Measurements from ENCODE around the gene SLC22A12. TPM values are rescaled to one million over a fixed set of nuclear protein-coding genes. Genes with fewer than 3 reads are reported as not detected.

Gene SLC22A12
- total RNA-seq, 2 donors from 2014 or later = not detected

- ATAC-seq (ENCODE audit: insufficient number of reproducible peaks, low FRiP score, low read depth) (peak; percentile 10), DNase-seq (ENCODE audit: low spot score) (no peak)
- Histone ChIP-seq H3K27ac (no peak overlapping the region), H3K36me3 (no peaks in the 10 kb centered on the region), H3K4me3 (no peak overlapping the region), H3K9me3 (no peaks in the 10 kb centered on the region), H3K4me1 (ENCODE audit: control insufficient read depth in 1 of 2, low read depth in 2 of 2) (no peaks in the 10 kb centered on the region), H3K27me3 (replicated peaks; ENCODE audit: insufficient read depth) (no peaks in the 10 kb centered on the region)
- TF ChIP-seq CTCF (IDR thresholded peaks at IDR 0.05) = no peak
Observed at GRCh38 chr11:64564419-64564818, 26.6 kb upstream of the SLC22A12 start.

DNA sequence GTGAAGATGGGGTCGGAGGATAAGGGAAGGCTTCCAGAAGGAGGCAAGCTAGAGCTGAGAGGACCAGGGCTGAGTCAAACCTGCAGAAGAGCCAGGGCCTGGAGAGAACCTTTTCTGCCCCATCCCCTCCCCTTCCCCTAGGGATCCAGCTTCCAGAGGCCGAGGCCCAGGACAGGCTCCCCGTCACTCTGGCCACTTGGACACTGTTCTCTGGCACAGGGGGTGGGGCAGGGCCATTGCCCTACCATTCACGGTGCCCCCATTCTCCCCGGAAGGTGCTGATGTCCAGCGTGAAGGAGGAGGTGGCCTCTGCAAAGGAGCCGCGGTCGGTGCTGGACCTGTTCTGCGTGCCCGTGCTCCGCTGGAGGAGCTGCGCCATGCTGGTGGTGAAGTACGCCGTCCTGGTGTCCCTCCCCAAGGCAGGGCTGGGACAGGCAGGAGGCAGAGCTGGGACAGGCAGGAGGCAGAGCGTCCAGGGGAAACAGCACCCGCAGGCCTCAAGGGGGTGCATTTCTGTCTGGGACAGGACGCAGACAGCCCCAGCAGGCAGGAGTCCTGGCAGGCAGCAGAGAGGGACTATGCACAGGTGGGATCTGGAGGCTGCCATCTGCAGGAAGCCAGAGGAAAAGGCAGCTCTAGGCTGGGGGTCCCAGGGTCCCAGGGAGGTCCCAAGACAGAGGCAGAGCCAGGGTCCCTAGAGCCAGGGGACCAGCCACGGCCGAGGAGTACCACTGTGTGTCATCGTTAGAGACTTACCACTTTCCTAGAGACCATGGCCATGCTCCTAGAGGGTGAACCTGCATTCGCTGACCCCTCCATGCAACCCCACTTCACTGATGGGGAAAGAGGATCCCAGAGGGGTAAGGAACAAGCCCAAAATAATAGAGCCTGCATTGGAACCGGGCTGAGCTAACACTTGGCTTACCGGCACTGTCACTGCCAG, 25.8 kb upstream of the SLC22A12 start:
- Histone ChIP-seq H3K9me3 (no peaks in the 10 kb centered on the region), H3K4me3 (no peak overlapping the region), H3K36me3 (no peaks in the 10 kb centered on the region), H3K4me1 (ENCODE audit: control insufficient read depth in 1 of 2, low read depth in 2 of 2) (no peaks in the 10 kb centered on the region), H3K27ac (no peak overlapping the region), H3K27me3 (replicated peaks; ENCODE audit: insufficient read depth) (no peaks in the 10 kb centered on the region)
- DNase-seq (ENCODE audit: low spot score) (no peak), ATAC-seq (ENCODE audit: insufficient number of reproducible peaks, low FRiP score, low read depth) (no peak)
- no peak for TF ChIP-seq CTCF (IDR thresholded peaks at IDR 0.05)

DNA sequence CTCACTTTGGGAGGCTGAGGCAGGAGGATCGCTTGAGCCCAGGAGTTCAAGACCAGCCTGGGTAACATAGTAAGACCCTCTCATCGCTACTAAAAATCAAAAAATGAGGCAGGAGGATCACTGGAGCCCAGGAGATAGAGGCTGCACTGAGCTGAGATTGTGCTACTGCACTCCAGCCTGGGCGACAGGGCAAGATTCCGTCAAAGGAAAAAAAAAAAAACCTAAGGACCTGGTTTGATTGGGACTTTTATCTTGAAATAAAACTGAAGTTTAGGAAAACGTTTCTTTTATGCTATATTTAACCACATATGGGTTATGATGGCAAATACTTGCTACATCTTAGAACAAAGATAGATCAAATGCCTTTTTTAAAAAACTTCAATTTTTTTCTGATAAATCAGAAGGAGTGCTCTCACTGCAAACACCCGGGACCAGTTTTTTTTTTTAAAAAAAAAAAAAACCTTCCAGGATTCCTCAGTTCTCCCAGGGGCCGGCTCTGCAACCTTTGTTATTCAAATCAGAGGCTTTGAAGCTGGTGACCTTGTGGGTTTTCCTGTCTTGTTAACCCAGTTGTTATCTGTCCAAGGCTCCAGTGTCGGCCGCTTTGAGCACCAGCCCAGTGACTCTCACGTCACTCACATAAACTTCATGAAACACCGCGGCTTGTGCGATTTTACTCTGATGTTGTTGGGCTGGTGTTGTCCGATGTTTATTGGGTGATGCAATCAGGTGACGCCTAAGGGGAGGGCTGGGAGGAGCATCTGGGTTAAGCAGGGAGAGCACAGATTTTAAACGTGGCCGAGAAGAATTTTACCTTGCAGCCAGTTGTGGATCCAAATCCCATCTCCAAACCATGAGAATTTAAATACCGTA, 24.7 kb upstream of the SLC22A12 start:
- no peak for ATAC-seq (ENCODE audit: insufficient number of reproducible peaks, low FRiP score, low read depth)
- Histone ChIP-seq H3K27ac (no peak overlapping the region), H3K36me3 (no peaks in the 10 kb centered on the region), H3K4me3 (no peak overlapping the region), H3K9me3 (no peaks in the 10 kb centered on the region), H3K27me3 (replicated peaks; ENCODE audit: insufficient read depth) (no peaks in the 10 kb centered on the region), H3K4me1 (ENCODE audit: control insufficient read depth in 1 of 2, low read depth in 2 of 2) (no peaks in the 10 kb centered on the region)
- TF ChIP-seq CTCF (IDR thresholded peaks at IDR 0.05) = no peak
- no peak for DNase-seq (ENCODE audit: low spot score)

DNA sequence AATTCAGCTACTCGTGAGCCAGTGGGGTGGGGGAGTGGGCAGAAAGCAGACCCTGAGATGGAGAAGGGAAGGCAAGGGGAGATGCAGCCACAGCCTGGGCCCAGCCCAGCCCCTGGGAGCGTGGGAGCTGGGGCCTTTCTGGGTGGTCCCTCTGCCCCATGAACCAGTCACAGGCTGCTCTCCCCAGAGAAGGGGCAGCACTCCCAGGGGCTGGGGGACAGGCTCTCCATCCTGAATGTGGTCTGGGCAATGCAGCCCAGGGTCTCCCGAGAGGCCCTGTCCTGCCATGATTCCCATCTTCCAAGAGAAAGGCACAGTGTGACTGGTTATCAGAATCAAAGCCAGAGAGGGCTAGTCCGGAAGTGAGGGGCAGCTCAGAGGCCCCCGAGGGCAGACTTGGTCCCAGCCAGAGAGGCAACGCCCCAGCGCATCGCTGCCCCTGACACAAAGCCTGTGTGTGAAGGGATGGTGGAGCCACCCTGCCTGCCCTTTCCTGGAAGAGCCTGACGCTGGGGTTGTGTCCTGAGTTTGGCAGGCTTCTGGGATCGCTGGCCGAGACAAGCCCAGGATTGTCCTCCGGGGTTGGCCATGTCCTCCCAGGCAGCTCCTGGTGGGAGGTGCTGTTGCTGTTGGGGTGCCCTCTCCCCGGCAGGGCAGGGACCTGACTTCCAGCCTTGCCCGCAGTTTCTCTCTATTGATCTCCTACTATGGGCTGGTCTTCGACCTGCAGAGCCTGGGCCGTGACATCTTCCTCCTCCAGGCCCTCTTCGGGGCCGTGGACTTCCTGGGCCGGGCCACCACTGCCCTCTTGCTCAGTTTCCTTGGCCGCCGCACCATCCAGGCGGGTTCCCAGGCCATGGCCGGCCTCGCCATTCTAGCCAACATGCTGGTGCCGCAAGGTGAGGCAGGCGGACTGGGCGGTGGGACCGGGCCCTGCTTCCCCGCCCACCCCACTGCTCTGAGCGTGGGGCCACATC, 23.8 kb upstream of the SLC22A12 start:
- no peak for ATAC-seq (ENCODE audit: insufficient number of reproducible peaks, low FRiP score, low read depth)
- no peak overlapping the region for H3K27ac ChIP-seq

More for the DNA sequence above, 23.8 kb upstream of the SLC22A12 start:
- no peak for TF ChIP-seq CTCF (IDR thresholded peaks at IDR 0.05)
- H3K36me3 ChIP-seq = no peaks in the 10 kb centered on the region
- DNase-seq (ENCODE audit: low spot score) = no peak
- no peak overlapping the region for H3K4me3 ChIP-seq
- no peaks in the 10 kb centered on the region for H3K4me1 ChIP-seq (ENCODE audit: control insufficient read depth in 1 of 2, low read depth in 2 of 2)
- no peaks in the 10 kb centered on the region for H3K27me3 ChIP-seq (replicated peaks; ENCODE audit: insufficient read depth)
- H3K9me3 ChIP-seq = no peaks in the 10 kb centered on the region

All from thoracic aorta (tissue), 2 donors.